HFFc6 (cell line): ENCODE results near the gene CPEB4. TPM values are rescaled to one million over a fixed set of nuclear protein-coding genes. Genes with fewer than 3 reads are reported as not detected.

ENCODE experiments used
- DNase-seq: peaks from one replicate; pipeline ENCODE4 v3.0.0-alpha.2; 2018
- H3K27ac Mint-ChIP-seq: 2 replicates; pipeline ENCODE4 v1.8.0; 2020; ENCODE audit warnings: mild to moderate bottlenecking, mixed read lengths
- H3K27me3 Mint-ChIP-seq: 2 replicates; pipeline ENCODE4 v1.8.0; 2021; ENCODE audit warnings: mild to moderate bottlenecking, moderate library complexity, mixed read lengths; ENCODE audit not compliant: insufficient read depth
- H3K36me3 Mint-ChIP-seq: 2 replicates; pipeline ENCODE4 v1.8.0; 2021; ENCODE audit warnings: low read depth, mixed read lengths
- H3K4me1 Mint-ChIP-seq: 2 replicates; pipeline ENCODE4 v1.8.0; 2020; ENCODE audit warnings: low read depth, mixed read lengths
- H3K4me3 Mint-ChIP-seq: 2 replicates; pipeline ENCODE4 v1.8.0; 2020; ENCODE audit warnings: mild to moderate bottlenecking, moderate library complexity, mixed read lengths
- H3K9me3 Mint-ChIP-seq: 2 replicates; pipeline ENCODE4 v1.8.0; 2020; ENCODE audit warnings: mild to moderate bottlenecking, mixed read lengths
- total RNA-seq, 6 experiments: library from RNA; stranded (reverse); fragmentation: NEBNext Ultra II Directional; extraction: Animal tissue kit (Norgen Biotek cat#: 25700); gene quantifications; 2 replicates in 1 of 6; 3 replicates in 5 of 6; pipeline ENCODE4 v1.2.3, GENCODE V29; 2021
- TF ChIP-seq, protein P1 (sequence below): fragments of 200-600 bp; sonication (generic); IDR thresholded peaks from 2 replicates; pipeline ENCODE4 v1.5.0; 2021; ENCODE audit warnings: antibody characterized with exemption, mild to moderate bottlenecking

Gene CPEB4
- total RNA-seq, 6 experiments from 2014 or later, result 19.5 to 25.9 (median 22.3) TPM

DNA sequence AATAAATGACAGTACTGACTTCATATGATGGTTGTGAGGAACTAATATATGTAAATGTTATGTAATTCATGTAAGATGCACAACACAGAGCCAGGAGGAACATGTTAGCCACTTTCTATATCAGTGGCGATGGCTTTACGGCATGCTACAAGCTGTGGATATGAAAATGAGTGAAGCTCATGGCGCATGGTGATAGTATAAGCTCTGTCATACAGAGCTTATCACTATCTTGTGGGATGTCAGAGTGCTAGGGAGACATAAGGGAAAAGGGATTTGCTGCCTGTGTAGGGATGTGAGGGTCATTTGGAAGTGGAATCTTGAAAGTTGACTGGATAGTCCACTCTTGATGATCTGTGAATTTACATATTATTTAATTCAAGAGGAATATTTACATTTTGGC is 13.6 kb downstream of the CPEB4 start:
- Mint-ChIP-seq H3K9me3 (no peaks in the 10 kb centered on the region), H3K4me3 (no peak overlapping the region), H3K27me3 (no peaks in the 10 kb centered on the region), H3K36me3 (no peaks in the 10 kb centered on the region), H3K4me1 (peaks cover 41% of the 10 kb centered on the region), H3K27ac (no peak overlapping the region)
- TF ChIP-seq, protein P1, sequence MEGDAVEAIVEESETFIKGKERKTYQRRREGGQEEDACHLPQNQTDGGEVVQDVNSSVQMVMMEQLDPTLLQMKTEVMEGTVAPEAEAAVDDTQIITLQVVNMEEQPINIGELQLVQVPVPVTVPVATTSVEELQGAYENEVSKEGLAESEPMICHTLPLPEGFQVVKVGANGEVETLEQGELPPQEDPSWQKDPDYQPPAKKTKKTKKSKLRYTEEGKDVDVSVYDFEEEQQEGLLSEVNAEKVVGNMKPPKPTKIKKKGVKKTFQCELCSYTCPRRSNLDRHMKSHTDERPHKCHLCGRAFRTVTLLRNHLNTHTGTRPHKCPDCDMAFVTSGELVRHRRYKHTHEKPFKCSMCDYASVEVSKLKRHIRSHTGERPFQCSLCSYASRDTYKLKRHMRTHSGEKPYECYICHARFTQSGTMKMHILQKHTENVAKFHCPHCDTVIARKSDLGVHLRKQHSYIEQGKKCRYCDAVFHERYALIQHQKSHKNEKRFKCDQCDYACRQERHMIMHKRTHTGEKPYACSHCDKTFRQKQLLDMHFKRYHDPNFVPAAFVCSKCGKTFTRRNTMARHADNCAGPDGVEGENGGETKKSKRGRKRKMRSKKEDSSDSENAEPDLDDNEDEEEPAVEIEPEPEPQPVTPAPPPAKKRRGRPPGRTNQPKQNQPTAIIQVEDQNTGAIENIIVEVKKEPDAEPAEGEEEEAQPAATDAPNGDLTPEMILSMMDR, result no peak
- no peak for DNase-seq

- Mint-ChIP-seq H3K4me3 (no peak overlapping the region), H3K36me3 (no peaks in the 10 kb centered on the region), H3K27ac (no peak overlapping the region), H3K4me1 (peaks cover 44% of the 10 kb centered on the region), H3K9me3 (no peaks in the 10 kb centered on the region), H3K27me3 (no peaks in the 10 kb centered on the region)
- TF ChIP-seq, protein P1, result no peak
- DNase-seq, result no peak
Observed at GRCh38 chr5:173902334-173902733, 14.2 kb downstream of the CPEB4 start.

DNA sequence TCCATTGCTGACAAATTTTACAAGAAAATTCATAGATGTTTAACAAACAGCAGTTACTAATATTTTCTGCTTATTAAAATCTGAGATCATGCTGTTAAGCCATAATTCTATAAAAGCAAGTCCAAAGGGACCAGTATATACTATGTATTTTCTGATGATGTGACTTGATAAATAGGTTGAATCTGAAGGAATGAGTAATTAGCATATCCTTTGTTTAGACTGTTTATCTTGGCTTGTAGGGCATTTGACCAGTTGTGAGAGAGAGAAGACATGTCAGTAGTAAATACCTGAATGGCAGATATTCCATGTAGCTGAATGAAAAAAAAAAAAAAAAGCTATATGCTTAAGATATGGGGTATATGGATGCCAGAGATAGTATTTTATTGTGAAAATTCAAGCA is 14.6 kb downstream of the CPEB4 start:
- H3K9me3 Mint-ChIP-seq, result no peaks in the 10 kb centered on the region
- no peaks in the 10 kb centered on the region for H3K27me3 Mint-ChIP-seq
- H3K27ac Mint-ChIP-seq, result no peak overlapping the region
- H3K4me3 Mint-ChIP-seq, result no peak overlapping the region
- H3K36me3 Mint-ChIP-seq, result no peaks in the 10 kb centered on the region
- DNase-seq, result no peak
- TF ChIP-seq, protein P1, result no peak
- peaks cover 48% of the 10 kb centered on the region for H3K4me1 Mint-ChIP-seq

DNA sequence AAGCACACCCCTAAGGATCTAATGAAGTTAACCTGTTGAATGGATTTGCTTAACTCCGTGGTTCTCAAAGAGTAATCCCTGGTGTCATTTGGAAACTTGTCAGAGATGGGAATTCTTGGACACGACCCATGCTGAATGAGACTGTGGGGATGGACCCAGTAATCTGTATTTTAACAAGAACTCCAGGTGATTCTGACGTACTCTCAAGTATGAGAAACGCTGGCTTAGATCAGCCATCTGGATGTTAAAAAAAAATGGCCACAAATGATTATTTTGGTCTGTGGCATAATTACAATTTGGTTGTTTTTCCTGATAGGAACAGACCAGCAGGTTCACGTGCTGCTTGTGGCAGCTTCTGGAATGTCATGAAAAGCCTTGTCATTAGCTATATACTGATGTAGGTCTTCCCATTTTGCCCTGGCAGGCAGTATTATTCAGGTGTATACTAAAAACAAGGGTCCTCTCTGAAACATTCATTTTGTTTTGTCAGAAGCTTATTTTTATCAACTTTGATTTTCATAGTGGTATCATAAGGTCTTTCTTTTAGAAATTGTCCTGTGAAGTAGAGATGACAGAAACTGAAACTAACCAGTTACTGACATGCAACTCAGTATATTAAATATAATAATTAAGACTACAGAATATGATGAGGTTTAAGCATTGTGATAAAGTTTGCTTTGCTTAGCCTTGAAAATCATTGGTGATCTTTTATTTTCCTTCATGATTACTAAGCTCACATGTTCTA is 15.4 kb downstream of the CPEB4 start:
- peaks cover 56% of the 10 kb centered on the region for H3K4me1 Mint-ChIP-seq
- TF ChIP-seq, protein P1, result no peak
- no peak for DNase-seq
- H3K9me3 Mint-ChIP-seq, result no peaks in the 10 kb centered on the region
- H3K27ac Mint-ChIP-seq, result no peak overlapping the region
- H3K27me3 Mint-ChIP-seq, result no peaks in the 10 kb centered on the region
- no peaks in the 10 kb centered on the region for H3K36me3 Mint-ChIP-seq
- no peak overlapping the region for H3K4me3 Mint-ChIP-seq

- TF ChIP-seq, protein P1, result no peak
- Mint-ChIP-seq H3K4me3 (no peak overlapping the region), H3K9me3 (no peaks in the 10 kb centered on the region), H3K36me3 (no peaks in the 10 kb centered on the region), H3K4me1 (peaks cover 62% of the 10 kb centered on the region), H3K27ac (no peak overlapping the region), H3K27me3 (no peaks in the 10 kb centered on the region)
- DNase-seq, result no peak
Observed at GRCh38 chr5:173904151-173904550, 16.0 kb downstream of the CPEB4 start.
